ENCODE data around the gene PCDHGB7. TPM values are rescaled to one million over a fixed set of nuclear protein-coding genes. Genes with fewer than 3 reads are reported as not detected.

The PCDHGB7 gene
- total RNA-seq, 1 donor from 2014 or later, result 14.2 TPM

GRCh38 chr5:141439411-141440141 is 22.1 kb downstream of the PCDHGB7 start:
- Histone ChIP-seq H3K27me3 (no peaks in the 10 kb centered on the region), H3K9me3 (peaks cover 53% of the 10 kb centered on the region), H3K36me3 (peaks cover 0 to 17% of the 10 kb centered on the region in 2 donors), H3K4me3 (no peak overlapping the region), H3K27ac (no peak overlapping the region), H3K4me1 (no peaks in the 10 kb centered on the region)
- intact Hi-C loops (cut with DNase I), result no loop called here
- TF ChIP-seq POLR2AphosphoS5 (IDR thresholded peaks at IDR 0.05; ENCODE audit: insufficient read depth in 1 of 2, low read depth in 1 of 2) (no peak), POLR2A (IDR thresholded peaks at IDR 0.05) (no peak)
- TF ChIP-seq, protein P1, sequence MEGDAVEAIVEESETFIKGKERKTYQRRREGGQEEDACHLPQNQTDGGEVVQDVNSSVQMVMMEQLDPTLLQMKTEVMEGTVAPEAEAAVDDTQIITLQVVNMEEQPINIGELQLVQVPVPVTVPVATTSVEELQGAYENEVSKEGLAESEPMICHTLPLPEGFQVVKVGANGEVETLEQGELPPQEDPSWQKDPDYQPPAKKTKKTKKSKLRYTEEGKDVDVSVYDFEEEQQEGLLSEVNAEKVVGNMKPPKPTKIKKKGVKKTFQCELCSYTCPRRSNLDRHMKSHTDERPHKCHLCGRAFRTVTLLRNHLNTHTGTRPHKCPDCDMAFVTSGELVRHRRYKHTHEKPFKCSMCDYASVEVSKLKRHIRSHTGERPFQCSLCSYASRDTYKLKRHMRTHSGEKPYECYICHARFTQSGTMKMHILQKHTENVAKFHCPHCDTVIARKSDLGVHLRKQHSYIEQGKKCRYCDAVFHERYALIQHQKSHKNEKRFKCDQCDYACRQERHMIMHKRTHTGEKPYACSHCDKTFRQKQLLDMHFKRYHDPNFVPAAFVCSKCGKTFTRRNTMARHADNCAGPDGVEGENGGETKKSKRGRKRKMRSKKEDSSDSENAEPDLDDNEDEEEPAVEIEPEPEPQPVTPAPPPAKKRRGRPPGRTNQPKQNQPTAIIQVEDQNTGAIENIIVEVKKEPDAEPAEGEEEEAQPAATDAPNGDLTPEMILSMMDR (IDR thresholded peaks at IDR 0.05), result no peak
- DNase-seq (ENCODE audit: extremely low spot score in 2 of 2), result no peak

- peaks cover 52% of the 10 kb centered on the region for H3K9me3 ChIP-seq
- intact Hi-C loops (cut with DNase I), result no loop called here
Observed at GRCh38 chr5:141440341-141440740, 22.9 kb downstream of the PCDHGB7 start.

GRCh38 chr5:141441571-141442170 is 24.2 kb downstream of the PCDHGB7 start:
- peaks cover 42% of the 10 kb centered on the region for H3K9me3 ChIP-seq
- intact Hi-C loops (cut with DNase I), result no loop called here

More at GRCh38 chr5:141440341-141440740, 22.9 kb downstream of the PCDHGB7 start:
- H3K27me3 ChIP-seq, result no peaks in the 10 kb centered on the region
- no peak for DNase-seq (ENCODE audit: extremely low spot score in 2 of 2)
- H3K36me3 ChIP-seq, result peaks cover 0 to 12% of the 10 kb centered on the region in 2 donors
- H3K27ac ChIP-seq, result no peak overlapping the region
- no peak overlapping the region for H3K4me3 ChIP-seq
- TF ChIP-seq POLR2A (IDR thresholded peaks at IDR 0.05) (no peak), POLR2AphosphoS5 (IDR thresholded peaks at IDR 0.05; ENCODE audit: insufficient read depth in 1 of 2, low read depth in 1 of 2) (no peak)
- TF ChIP-seq, protein P1 (IDR thresholded peaks at IDR 0.05), result no peak
- H3K4me1 ChIP-seq, result no peaks in the 10 kb centered on the region

GRCh38 chr5:141465351-141465750 is 47.9 kb downstream of the PCDHGB7 start:
- intact Hi-C loops (cut with DNase I), result no loop called here
- H3K4me1 ChIP-seq, result no peaks in the 10 kb centered on the region
- no peaks in the 10 kb centered on the region for H3K36me3 ChIP-seq
- no peak for DNase-seq (ENCODE audit: extremely low spot score in 2 of 2)
- no peak for TF ChIP-seq POLR2AphosphoS5 (IDR thresholded peaks at IDR 0.05; ENCODE audit: insufficient read depth in 1 of 2, low read depth in 1 of 2)
- TF ChIP-seq POLR2A (IDR thresholded peaks at IDR 0.05), result no peak
- TF ChIP-seq, protein P1 (IDR thresholded peaks at IDR 0.05), result no peak
- no peaks in the 10 kb centered on the region for H3K27me3 ChIP-seq
- H3K27ac ChIP-seq, result no peak overlapping the region
- H3K4me3 ChIP-seq, result no peak overlapping the region
- no peaks in the 10 kb centered on the region for H3K9me3 ChIP-seq

More at GRCh38 chr5:141441571-141442170, 24.2 kb downstream of the PCDHGB7 start:
- H3K27ac ChIP-seq, result no peak overlapping the region
- H3K4me1 ChIP-seq, result no peaks in the 10 kb centered on the region
- H3K4me3 ChIP-seq, result no peak overlapping the region
- H3K27me3 ChIP-seq, result no peaks in the 10 kb centered on the region
- peaks cover 0 to 11% of the 10 kb centered on the region in 2 donors for H3K36me3 ChIP-seq
- DNase-seq (ENCODE audit: extremely low spot score in 2 of 2), result no peak
- TF ChIP-seq POLR2AphosphoS5 (IDR thresholded peaks at IDR 0.05; ENCODE audit: insufficient read depth in 1 of 2, low read depth in 1 of 2) (no peak), POLR2A (IDR thresholded peaks at IDR 0.05) (no peak)
- TF ChIP-seq, protein P1 (IDR thresholded peaks at IDR 0.05), result no peak

Other genes starting within 250 kb of the PCDHGB7 start
- 0.98 TPM for gene PCDHB7, start 245.0 kb upstream of the PCDHGB7 start, total RNA-seq
- gene PCDHB8, start 239.9 kb upstream of the PCDHGB7 start, total RNA-seq, result 0.25 TPM
- gene PCDHB16, start 235.3 kb upstream of the PCDHGB7 start, total RNA-seq, result 12.3 TPM
- 3.7 TPM for gene PCDHB9, start 230.5 kb upstream of the PCDHGB7 start, total RNA-seq
- 3.2 TPM for gene PCDHB10, start 225.3 kb upstream of the PCDHGB7 start, total RNA-seq
- gene PCDHB11, start 218.1 kb upstream of the PCDHGB7 start, total RNA-seq, result 2.2 TPM
- 2.5 TPM for gene PCDHB12, start 209.0 kb upstream of the PCDHGB7 start, total RNA-seq
- 3.7 TPM for gene PCDHB13, start 203.8 kb upstream of the PCDHGB7 start, total RNA-seq
- 4.2 TPM for gene PCDHB14, start 194.3 kb upstream of the PCDHGB7 start, total RNA-seq
- 3.2 TPM for gene PCDHB15, start 172.3 kb upstream of the PCDHGB7 start, total RNA-seq
- not detected for gene SLC25A2, start 113.6 kb upstream of the PCDHGB7 start, total RNA-seq
- 53.8 TPM for gene TAF7, start 96.9 kb upstream of the PCDHGB7 start, total RNA-seq
- gene PCDHGA1, start 87.2 kb upstream of the PCDHGB7 start, total RNA-seq, result not detected
- gene PCDHGA2, start 78.9 kb upstream of the PCDHGB7 start, total RNA-seq, result 6.1 TPM
- gene PCDHGA3, start 73.8 kb upstream of the PCDHGB7 start, total RNA-seq, result 3.4 TPM
- gene PCDHGB1, start 67.6 kb upstream of the PCDHGB7 start, total RNA-seq, result 3.9 TPM
- 3.9 TPM for gene PCDHGA4, start 62.7 kb upstream of the PCDHGB7 start, total RNA-seq
- 8.3 TPM for gene PCDHGB2, start 57.7 kb upstream of the PCDHGB7 start, total RNA-seq
- 8.6 TPM for gene PCDHGA5, start 53.5 kb upstream of the PCDHGB7 start, total RNA-seq
- gene PCDHGB3, start 47.4 kb upstream of the PCDHGB7 start, total RNA-seq, result 5.4 TPM
- gene PCDHGA6, start 43.8 kb upstream of the PCDHGB7 start, total RNA-seq, result 6.4 TPM
- 5.2 TPM for gene PCDHGA7, start 34.9 kb upstream of the PCDHGB7 start, total RNA-seq
- gene PCDHGB4, start 30.0 kb upstream of the PCDHGB7 start, total RNA-seq, result 10.3 TPM
- 6.4 TPM for gene PCDHGA8, start 25.0 kb upstream of the PCDHGB7 start, total RNA-seq
- gene PCDHGB5, start 19.7 kb upstream of the PCDHGB7 start, total RNA-seq, result 15.0 TPM
- 8.8 TPM for gene PCDHGA9, start 14.9 kb upstream of the PCDHGB7 start, total RNA-seq
- 12.5 TPM for gene PCDHGB6, start 9.7 kb upstream of the PCDHGB7 start, total RNA-seq
- gene PCDHGA10, start 4.7 kb upstream of the PCDHGB7 start, total RNA-seq, result 10.6 TPM
- gene PCDHGA11, start 3.4 kb downstream of the PCDHGB7 start, total RNA-seq, result 6.6 TPM
- gene PCDHGA12, start 12.8 kb downstream of the PCDHGB7 start, total RNA-seq, result 10.6 TPM
- gene PCDHGC3, start 58.3 kb downstream of the PCDHGB7 start, total RNA-seq, result 78.3 TPM
- gene PCDHGC4, start 67.4 kb downstream of the PCDHGB7 start, total RNA-seq, result 4.9 TPM
- gene PCDHGC5, start 71.4 kb downstream of the PCDHGB7 start, total RNA-seq, result 3.4 TPM
- gene DIAPH1, start 201.3 kb downstream of the PCDHGB7 start, total RNA-seq, result 64.1 TPM
- 44.7 TPM for gene HDAC3, start 219.2 kb downstream of the PCDHGB7 start, total RNA-seq
- gene RELL2, start 219.3 kb downstream of the PCDHGB7 start, total RNA-seq, result 5.6 TPM
- 42.2 TPM for gene FCHSD1, start 233.7 kb downstream of the PCDHGB7 start, total RNA-seq

Measured in vagina (tissue), 2 donors.